SK-N-MC (cell line): ENCODE measurements around the gene AVEN.

Source experiments
- EZH2 ChIP-seq: fragments of 200-600 bp; sonication (generic); IDR thresholded peaks from one replicate; pipeline ENCODE4 v1.6.1; 2017; ENCODE audit warnings: antibody characterized with exemption
- POLR2AphosphoS5 ChIP-seq: IDR thresholded peaks from 2 replicates; pipeline ENCODE4 v1.6.1; 2012; ENCODE audit warnings: mild to moderate bottlenecking, low read depth, low read length, borderline replicate concordance

DNA sequence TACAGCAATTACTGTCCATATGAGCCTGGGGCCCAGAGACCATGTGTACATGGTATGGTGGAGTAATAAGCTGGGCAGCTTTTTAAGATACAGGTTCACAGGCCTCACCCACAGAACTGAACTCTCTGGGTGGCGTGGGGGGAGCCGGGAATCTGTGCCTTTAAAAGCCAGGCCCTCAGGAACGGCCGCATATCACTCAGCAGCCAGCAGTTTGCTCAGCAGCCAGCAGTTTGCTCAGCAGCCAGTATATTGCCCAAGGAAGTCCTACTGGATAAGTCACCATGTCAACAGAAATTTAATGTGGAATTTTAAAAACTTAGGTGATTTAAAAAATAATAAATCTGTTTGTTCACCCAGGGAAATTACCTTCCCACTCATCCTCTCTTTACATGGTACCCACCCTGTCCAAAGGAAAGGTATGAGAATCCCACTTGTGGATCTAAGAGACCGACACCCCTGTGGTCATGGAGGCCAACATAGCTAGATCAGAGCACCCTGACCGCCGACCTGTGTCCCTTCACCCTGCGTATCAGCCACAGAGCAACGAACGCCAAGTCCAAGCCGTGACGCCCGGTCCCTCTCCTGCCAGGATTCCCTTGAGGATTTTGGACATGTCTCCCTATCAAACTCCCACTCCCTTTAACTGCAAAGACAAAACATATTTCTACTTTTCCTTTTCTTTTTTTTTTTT, 166.4 kb downstream of the AVEN start:
- TF ChIP-seq POLR2AphosphoS5 = no peak
- TF ChIP-seq EZH2 = no peak
